ENCODE data around the gene PPP1R37. TPM values are rescaled to one million over a fixed set of nuclear protein-coding genes. Genes with fewer than 3 reads are reported as not detected.

PPP1R37 gene
- total and polyA plus RNA-seq, 2 of the 13 experiments (the other 11 are each of a cell fraction or from before 2014, with no cell fraction given) = 9.0 to 14.3 TPM

- TF ChIP-seq SIX1 (CRISPR knock-in tag; IDR thresholded peaks at IDR 0.05; ENCODE audit: borderline replicate concordance) (no peak), SMC3 (IDR thresholded peaks at IDR 0.05; ENCODE audit: low read length) (no peak), FOXK2 (IDR thresholded peaks at IDR 0.05) (no peak), ZNF747 (CRISPR knock-in tag; IDR thresholded peaks at IDR 0.05; ENCODE audit: borderline replicate concordance) (peak; percentile 56; the same call in 1 of the 2 replicates), ZNF674 (CRISPR knock-in tag; IDR thresholded peaks at IDR 0.05; ENCODE audit: low read depth) (0 out of 2 replicates have a peak, but pooled peaks have one; percentile 53), ZNF350 (CRISPR knock-in tag; IDR thresholded peaks at IDR 0.05; ENCODE audit: borderline replicate concordance, low read depth) (no peak), ONECUT2 (CRISPR knock-in tag; IDR thresholded peaks at IDR 0.05) (no peak; the same call in 1 of the 2 replicates), ZBTB42 (CRISPR knock-in tag; IDR thresholded peaks at IDR 0.05) (no peak), BHLHE40 (IDR thresholded peaks at IDR 0.05; ENCODE audit: low read length) (peak; percentile 95), KDM5A (IDR thresholded peaks at IDR 0.05; ENCODE audit: borderline replicate concordance, low read length) (no peak; the same call in 1 of the 2 replicates), CAMTA2 (CRISPR knock-in tag; IDR thresholded peaks at IDR 0.05; ENCODE audit: borderline replicate concordance) (peak; percentile 46; the same call in 1 of the 2 replicates), ZNF276 (CRISPR knock-in tag; IDR thresholded peaks at IDR 0.05; ENCODE audit: low read depth) (no peak), FIP1L1 (IDR thresholded peaks at IDR 0.05; ENCODE audit: borderline replicate concordance, insufficient read depth, low read depth, low read length) (no peak), MTA1 (CRISPR knock-in tag; IDR thresholded peaks at IDR 0.05; ENCODE audit: borderline replicate concordance) (no peak), SRSF9 (IDR thresholded peaks at IDR 0.05; ENCODE audit: borderline replicate concordance, insufficient read depth, low read depth, low read length, poor library complexity, severe bottlenecking) (no peak), GABPB1 (CRISPR knock-in tag; IDR thresholded peaks at IDR 0.05) (peak; percentile 67), ZNF879 (CRISPR knock-in tag; IDR thresholded peaks at IDR 0.05) (no peak), IRF1 (CRISPR knock-in tag; IDR thresholded peaks at IDR 0.05; ENCODE audit: low read depth) (no peak)
- TF ChIP-seq, protein P1, sequence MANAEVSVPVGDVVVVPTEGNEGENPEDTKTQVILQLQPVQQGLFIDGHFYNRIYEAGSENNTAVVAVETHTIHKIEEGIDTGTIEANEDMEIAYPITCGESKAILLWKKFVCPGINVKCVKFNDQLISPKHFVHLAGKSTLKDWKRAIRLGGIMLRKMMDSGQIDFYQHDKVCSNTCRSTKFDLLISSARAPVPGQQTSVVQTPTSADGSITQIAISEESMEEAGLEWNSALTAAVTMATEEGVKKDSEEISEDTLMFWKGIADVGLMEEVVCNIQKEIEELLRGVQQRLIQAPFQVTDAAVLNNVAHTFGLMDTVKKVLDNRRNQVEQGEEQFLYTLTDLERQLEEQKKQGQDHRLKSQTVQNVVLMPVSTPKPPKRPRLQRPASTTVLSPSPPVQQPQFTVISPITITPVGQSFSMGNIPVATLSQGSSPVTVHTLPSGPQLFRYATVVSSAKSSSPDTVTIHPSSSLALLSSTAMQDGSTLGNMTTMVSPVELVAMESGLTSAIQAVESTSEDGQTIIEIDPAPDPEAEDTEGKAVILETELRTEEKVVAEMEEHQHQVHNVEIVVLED (CRISPR knock-in tag; IDR thresholded peaks at IDR 0.05; ENCODE audit: borderline replicate concordance) = peak; percentile 60; the same call in 1 of the 2 replicates
- TF ChIP-seq, protein P2, sequence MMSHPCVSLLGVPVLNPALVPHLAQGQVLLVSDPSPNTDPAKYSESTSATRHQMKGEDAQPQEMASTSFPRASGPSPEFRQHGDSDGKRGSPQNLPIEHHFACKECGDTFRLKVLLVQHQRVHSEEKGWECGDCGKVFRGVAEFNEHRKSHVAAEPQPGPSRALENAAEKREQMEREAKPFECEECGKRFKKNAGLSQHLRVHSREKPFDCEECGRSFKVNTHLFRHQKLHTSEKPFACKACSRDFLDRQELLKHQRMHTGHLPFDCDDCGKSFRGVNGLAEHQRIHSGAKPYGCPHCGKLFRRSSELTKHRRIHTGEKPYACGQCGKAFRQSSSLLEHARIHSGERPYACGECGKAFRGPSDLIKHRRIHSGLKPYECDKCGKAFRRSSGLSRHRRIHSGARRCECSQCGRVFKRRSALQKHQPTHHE (CRISPR knock-in tag; IDR thresholded peaks at IDR 0.05; ENCODE audit: borderline replicate concordance) = 0 out of 2 replicates have a peak, but pooled peaks have one; percentile 9
- TF ChIP-seq, protein P3, sequence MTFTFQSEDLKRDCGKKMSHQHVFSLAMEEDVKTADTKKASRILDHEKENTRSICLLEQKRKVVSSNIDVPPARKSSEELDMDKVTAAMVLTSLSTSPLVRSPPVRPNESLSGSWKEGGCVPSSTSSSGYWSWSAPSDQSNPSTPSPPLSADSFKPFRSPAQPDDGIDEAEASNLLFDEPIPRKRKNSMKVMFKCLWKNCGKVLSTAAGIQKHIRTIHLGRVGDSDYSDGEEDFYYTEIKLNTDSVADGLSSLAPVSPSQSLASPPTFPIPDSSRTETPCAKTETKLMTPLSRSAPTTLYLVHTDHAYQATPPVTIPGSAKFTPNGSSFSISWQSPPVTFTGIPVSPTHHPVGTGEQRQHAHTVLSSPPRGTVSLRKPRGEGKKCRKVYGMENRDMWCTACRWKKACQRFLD (CRISPR knock-in tag; IDR thresholded peaks at IDR 0.05; ENCODE audit: borderline replicate concordance) = no peak
Observed at GRCh38 chr19:45076029-45076850, 16.7 kb upstream of the PPP1R37 start, which contains the start of gene ZNF296 (continued).

Data from HepG2 (cell line).